ENCODE measurements around the gene TRNAU1AP.
"Not testable (repeated sequence)": the region's sequence is repeated elsewhere in the genome, so short reads cannot be mapped to it uniquely, and the experiment has no call there.

Gene TRNAU1AP

DNA sequence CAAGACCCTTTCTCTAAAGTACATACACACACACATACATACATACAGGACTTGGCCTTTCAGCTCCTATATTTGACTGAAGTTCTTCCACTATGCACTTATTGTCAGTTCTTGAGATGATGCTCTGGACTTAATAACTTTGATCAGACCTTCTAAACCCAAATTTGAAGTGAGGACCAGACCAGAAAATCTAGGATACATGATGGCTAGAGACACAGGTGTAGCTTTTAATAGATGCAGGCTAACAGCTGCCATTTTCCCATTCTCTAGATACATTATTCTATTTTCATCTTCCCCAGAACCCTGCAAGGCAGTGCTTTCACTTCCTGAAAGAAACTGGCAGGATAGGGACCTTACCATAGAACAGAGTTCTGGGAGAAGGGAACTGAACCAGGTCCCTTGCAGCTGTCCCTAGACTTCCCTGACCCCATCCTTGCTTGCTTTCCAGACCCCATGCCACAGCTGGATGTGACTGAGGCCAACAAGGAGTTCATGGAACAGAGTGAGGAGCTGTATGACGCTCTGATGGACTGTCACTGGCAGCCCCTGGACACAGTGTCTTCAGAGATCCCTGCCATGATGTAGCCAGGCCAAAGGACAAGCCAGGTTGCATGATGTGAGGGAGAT is 24.3 kb downstream of the TRNAU1AP start:
- no peak for DNase-seq

DNA sequence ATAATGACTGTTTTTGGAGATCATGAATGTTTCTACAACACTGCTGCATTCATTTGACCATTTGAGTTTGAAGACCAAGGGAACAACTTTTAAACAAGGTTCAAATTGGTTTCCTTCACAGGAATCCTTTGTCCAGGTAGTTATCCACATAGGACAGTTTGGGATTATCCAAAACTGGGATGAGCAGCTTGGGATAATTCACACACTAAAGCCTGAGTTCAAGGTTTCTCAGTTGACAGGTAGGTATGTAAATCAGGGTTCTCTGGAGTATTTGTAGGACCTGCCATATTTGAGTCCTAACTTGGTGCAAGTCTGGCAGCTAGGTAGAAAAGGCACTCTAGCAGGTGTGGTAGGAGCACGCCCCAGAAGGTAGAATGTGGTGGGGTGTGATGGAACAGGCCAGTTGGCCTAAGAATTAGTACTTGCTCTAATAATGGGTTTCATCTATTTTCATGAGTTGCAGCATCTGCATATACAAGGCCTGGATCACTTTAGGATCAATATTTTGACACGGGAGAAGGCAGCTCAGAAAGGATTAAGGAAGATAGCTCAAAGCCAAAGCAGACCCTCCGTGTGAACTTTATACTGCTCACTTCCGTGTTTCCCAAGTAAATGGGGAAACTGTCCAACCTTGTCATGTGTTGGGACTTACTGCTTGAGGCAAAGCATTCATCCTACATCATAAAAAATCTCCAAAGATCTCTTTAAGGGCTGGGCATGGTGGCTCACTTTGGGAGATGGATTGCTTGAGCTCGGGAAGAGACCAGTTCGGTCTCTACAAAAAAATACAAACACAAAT is 25.1 kb downstream of the TRNAU1AP start:
- DNase-seq, result no peak

DNA sequence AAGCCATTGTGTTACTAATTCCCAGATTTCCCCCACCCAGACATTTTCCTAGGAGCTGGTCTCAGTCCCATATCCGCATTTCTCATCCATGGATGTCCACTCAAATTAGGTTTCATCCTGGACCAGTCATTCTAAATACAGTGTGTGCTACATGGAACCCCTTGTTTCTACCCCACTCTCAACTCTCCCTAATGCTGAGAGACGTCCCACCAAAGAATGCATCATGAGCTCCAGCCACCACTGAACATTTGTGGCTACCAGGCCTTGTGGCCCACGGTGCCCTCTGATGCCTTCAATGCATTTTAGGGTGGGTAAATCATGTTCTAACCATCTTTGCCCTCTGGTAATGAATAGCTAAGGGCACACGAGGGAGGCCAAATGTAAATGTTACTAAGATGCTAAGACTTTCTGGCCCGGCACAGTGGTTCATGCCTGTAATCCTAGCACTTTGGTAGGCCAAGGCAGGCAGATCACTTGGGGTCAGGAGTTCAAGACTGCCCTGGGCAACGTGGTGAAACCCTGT is 25.9 kb downstream of the TRNAU1AP start:
- no peak for DNase-seq

DNA sequence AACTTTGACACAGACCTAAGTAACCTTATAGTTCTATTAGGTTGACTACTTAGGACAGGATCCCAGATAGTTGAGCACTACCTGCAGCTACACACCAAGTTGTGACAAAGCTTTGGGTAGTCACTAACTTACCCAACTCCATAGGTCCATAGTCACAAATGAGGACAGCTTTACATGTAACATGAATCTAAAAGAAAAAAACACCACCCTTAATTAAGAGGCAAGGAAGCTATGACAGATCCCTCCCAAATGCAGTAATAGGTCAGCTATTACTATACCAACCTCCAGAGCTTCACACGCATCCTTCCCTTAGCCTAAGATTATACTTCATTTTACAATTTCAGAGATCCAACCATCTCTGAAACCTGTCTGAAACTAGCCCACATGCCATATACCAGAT is 26.5 kb downstream of the TRNAU1AP start:
- DNase-seq, result no peak

DNA sequence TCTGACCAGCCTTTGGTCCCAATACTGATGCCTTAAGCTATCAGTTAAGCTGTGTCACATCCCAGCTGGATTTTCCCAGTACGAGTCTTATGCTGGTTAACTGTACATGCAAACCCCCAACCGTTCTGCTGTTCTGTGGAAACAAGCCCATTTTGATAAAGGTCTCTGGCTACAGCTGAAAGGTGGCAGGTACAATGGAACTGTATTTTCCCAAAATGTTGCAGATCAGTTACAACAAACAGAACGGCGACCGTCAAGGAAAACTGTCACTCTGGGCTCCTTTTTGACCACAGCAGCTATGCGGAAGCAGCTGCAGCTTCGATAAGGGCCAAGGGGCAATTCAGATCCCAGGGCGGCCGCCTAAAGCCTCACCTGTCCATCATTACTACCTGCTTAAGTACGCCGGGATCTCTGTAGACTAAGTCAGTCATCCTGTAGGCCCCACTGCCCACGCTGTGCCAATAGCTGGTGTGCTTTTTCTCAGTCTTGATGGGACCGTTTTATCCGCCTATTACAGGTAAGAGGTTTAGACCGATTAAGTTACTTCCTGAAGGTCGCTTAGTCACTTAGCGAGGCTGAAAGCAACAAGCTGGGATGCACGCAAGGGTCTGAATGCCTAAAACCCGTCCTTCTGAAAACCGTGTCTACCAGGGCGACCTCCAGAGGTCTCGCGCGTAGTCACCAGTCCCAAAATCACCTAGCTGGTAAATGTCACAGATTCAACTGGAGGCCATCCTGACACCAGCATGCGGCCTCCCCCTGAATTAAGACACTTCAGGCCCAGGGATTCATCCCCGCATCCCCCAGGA is 28.0 kb downstream of the TRNAU1AP start:
- DNase-seq, result no peak

DNA sequence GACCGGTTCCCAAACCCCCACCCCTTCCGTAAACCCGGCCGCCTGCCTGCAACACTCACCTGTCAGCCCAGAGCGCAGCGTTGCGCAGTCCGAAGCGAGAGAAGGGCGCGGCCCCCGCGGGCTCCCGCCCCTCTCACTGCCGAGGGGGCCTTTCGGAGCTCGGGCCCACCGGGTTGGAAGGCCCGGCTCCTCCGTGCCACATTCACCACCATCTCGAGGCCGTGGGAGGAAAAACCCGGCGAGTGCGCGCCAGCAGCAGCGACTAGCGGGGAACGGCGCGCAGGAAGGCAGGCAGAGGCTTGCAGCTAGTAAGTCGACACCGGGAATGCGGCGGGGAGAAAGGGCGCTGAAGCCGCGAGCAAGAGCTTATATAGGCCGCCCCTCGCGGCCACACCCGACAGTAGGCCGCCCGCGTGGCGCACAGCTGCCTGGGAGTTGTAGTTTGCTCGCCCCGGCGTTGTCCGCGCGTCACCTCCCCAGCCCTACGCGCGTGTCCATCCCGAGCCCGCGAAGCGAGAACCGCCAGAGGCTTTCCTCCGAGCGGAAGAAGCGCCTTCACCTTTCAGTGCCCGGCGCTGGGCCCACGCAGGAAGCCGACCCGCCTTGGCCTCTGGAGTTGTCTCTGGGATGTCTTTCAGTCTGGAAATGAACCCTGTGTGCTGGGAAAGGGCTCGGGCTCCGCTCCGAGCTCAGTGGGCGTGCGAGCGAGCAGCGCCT is 28.8 kb downstream of the TRNAU1AP start:
- DNase-seq, result peak; percentile 96

DNA sequence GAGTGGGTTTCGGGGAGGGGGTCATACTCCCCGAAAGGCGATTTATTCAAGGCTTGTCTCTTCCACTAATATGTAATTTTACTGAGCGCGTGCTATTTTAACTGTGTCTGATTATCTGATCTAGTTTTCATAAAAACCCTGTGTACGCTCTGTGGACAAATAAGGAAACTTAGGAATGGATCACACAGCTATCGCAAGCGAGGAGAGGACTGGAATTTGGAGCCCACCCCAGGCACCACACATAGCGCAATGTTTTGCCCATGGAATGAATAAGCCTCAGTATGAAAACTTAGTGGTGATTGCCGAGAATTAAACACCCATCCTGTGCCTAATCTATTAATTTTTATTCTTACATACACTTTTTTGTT is 29.3 kb downstream of the TRNAU1AP start:
- DNase-seq, result no peak

DNA sequence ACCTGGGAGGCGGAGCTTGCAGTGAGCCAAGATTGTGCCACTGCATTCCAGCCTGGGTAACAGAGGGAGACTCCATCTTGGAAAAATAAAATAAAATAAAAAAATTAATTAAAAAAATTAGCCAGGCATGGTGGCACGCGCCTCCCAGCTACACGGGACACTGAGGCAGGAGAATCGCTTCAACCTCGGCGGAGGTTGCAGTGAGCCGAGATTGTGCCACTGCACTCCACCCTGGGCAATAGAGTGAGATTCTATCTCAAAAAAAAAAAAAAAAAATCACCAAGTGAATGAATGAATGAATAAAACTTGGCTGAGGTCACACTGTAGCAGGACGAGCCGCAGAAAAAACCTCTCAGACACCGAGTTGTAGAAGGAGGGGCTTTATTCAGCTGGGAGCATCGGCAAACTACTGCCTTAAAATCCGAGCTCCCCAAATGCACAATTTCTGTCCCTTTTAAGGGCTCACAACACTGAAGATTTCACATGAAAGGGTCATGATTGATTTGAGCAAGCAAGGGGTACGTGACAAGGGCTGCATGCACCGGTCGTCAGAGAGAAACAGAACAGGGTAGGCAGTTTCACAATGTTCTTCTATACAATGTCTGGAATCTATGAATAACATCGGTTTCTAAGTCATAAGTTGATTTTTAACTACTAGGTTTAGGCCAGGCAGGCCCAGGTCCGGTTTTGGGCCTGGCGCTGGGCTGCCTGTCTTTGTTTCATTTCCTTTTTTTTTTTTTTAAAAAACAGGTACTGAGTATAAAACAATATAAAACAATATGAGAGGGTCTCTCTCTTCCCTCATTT is 33.9 kb downstream of the TRNAU1AP start:
- not testable (repeated sequence) for DNase-seq

DNA sequence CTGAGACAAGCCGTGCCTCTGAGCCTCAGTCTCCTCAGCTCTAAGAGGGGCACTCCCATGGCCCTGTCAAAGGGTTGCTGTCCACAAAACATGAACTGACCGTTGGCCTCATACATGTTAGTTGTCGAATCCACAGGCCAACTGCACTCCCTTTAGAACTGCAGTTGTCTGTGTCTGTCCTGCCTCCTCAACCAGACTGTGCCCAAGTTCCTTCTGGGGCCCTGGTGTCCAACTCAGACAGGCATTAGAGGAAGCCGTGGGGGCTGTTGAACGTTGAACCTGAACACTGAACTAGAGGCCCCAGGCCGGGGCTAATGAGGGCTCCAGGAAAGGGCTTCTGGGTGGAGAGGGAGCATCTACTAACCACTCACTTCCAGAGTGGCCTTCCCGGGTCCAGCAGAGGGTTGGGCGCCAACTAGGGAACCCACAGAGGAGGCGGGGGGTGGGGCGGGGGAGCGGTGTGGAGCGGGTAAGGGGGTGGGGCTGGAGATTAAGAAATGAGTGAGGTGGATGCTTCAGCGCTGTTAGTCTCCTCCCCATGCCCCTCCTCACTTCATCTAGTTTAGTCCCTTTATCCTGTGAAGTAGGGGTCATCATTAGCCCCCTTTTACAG is 38.9 kb downstream of the TRNAU1AP start, which contains the start of gene RAB42:
Gene RAB42 (plus strand): TSS at position 558 of the 613 bp plus-strand sequence. CDS start 247 bp downstream, outside the sequence.
- peak; percentile 18 for DNase-seq

DNA sequence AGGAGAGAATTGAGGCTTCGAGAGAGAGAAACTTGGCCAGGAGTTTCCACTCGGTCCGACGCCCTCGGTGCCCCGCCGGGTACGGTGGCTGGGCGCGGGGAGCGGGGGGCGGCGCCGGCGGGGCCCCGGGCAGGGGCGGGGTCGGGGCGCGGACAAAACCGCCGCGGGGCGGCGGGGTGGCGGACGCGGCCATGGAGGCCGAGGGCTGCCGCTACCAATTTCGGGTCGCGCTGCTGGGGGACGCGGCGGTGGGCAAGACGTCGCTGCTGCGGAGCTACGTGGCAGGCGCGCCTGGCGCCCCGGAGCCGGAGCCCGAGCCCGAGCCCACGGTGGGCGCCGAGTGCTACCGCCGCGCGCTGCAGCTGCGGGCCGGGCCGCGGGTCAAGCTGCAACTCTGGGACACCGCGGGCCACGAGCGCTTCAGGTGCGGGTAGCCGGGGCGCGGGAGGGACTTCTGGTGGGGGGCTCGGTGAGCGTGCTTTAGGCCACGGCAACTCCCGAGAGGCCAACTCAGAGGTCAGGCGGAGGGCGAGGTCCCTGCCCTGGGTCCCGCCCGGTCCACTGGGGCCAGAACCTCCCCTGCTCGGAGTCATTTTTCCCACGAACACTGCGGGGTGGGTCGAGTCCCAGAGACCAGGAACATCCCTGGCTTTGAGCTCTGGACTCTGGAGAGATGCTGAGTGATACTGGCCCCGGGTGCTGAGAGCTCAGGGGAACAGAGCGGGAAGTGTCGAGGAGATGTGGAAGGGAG is 39.6 kb downstream of the TRNAU1AP start:
- peak; percentile 55 for DNase-seq

DNA sequence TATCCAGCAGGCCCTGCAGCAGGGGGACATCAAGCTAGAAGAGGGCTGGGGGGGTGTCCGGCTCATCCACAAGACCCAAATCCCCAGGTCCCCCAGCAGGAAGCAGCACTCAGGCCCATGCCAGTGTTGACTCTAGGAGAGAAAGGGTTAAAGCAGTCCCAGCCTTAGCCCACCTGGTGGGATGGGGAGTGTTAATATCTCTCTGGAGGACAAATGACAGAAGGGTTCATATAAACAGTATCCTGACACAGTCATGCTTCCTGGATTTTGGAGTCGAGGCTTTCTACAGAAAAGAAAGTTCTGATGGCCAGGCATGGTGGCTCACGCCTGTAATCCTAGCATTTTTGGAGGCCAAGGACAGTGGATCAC is 41.1 kb downstream of the TRNAU1AP start:
- not testable (repeated sequence) for DNase-seq

DNA sequence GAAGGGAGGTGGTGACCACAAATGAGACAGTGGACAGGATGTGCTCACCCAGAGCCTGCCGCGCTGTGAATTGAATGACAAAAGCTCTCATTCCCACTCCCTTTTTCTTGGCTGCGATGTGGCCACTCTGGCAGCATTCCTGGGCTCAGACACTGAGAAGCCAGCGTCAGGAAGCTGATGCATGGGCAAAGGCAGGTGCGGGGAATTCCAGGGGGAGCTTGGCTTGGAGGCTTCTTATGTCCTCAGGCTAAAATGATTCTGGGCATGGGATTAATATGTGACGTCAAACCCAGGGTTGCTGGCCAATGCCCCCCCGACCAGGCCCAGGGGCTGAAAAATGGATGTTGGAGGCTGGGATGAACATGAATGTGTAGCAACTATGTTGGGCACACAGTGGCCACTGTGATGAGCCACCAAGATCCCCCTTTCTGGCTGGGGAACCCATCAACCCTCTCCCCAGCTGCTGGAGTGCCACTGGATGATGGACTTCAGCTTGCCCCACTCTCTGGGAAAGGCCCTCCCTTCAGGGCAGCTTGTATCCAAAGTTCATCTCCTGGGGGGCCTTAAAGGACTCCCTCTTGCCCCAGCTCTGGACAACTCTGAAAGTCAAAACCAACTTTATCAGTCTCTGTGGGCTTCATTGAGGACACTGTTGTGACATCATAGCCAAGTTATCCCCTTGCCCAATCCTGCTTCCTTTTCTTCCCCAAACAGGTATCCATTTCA is 42.0 kb downstream of the TRNAU1AP start:
- not testable (repeated sequence) for DNase-seq

DNA sequence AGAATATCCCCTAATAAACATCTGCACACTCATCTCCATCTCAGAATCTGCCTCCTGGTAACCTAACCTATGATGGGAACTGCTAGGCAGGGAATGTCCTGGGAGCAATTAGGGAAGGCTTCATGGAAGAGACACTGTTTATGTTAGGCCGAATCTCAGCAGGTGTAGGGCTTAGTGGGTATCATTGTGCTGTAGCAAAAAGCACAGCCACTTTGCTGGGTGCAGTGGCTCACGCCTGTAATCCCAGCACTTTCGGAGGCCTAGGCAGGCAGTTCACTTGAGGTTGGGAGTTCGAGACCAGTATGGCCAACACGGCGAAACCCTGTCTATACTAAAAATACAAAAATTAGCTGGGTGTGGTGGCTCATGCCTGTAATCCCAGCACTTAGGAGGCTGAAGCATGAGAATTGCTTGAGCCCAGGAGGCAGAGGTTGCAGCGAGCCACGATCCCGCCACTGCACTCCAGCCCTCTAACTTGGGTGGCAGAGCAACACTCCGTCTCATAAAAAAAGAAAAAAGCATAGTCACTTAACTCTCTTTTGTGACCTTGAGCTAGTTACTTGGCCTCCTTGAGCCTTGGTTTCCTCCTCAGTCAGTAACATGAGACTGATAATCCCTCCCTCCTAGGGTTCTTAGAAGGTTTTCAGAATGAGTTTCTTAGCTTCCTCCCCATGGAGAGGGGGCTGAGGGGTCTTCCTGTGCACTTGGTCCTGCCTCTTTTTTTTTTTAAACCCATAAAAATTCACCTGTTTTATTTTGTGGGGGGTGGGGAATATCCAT is 42.7 kb downstream of the TRNAU1AP start:
- DNase-seq, result no peak

DNA sequence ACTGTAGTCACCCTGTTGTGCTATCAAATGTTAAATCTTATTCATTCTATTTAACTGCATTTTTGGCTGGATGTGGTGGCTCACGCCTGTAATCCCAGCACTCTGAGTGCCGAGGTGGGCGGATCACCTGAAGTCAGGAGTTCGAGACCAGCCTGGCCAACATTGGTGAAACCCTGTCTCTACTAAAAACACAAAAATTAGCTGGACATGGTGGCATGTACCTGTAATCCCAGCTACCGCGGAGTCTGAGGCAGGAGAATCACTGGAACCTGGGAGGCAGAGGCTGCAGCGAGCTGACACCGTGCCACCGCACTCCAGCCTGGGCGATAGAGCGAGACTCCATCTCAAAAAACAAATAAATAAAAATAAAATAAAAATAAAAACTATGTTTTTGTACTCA is 43.4 kb downstream of the TRNAU1AP start:
- DNase-seq, result not testable (repeated sequence)

DNA sequence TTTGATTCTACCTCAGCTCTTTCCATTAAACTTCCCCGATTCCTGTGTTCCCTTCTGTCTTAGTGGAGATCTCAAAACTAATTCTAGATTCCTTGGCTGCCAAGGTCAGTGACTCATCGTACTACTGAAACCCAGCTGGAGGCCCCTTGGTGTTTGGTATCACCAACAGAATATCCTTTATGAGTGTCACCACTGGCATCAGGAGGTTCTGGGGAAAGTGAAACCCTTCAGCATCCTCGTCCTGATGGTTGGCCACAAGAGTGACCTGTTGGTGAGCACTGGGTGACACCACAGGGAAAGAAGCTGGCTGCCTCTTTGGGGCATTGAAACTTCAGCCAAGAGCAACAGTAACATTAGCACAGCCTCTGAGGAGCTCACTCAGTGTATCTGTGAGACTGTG is 48.8 kb downstream of the TRNAU1AP start:
- DNase-seq, result no peak

DNA sequence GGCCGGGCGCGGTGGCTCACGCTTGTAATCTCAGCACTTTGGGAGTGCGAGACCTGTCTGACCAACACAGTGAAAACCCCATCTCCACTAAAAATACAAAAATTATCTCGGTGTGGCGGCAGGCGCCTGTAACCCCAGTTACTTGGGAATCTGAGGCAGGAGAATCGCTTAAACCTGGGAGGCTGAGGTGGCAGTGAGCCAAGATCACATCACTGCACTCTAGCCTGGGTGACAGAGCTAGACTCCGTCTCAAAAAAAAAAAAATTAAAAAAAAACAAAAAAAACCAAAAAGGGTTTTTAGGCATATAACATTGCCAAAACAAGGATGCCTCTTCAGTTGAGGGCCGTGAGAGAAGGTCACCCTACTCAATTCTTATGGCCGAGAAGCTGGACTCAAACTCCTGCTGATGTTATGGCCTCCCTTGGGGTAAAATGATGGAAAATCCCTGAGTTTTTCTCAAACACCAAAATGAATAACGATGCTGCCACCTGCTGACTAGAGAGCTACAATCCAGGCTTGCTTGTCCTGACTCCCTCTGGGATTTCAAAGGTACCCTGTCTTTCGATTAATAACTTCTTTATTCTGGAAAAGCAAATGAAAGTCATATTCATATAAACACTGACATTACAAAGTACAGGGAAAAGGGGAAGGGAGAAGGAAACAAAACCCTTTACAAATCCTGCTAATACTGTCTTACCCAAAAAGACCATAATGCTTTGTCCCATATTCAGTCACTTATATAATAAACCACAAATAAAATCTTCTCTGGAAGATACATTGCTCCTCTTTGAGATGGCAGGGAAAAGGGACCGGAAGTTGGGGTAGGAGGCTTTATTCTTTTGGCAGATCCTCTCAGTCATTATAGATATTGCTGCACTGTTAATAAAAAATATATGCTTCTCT is 49.9 kb downstream of the TRNAU1AP start:
- DNase-seq, result peak; percentile 22

DNA sequence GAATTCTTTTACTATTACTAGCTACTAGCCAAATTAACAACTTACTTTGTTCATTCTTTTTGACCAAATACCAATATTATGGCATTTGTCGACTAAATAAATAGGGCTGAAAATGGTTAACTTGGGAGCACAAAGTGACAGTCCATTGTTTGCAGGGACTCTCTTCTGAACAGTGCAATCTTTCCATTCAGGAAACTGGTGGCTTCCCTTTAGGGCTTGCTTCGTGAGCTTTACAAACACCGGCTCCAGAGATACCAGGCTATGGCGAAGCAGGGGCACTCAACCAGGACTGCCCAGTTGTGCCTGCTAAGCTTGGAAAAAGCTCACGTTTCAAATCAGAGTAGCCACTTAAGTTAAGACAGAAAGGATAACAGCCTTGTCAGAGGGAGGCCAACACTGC is 51.5 kb downstream of the TRNAU1AP start:
- no peak for DNase-seq
